HG03159 (cell line): ENCODE results near the gene NCBP2.

ENCODE experiments used
- ATAC-seq: cut with Tn5 transposase; IDR thresholded peaks from one replicate; pipeline ENCODE4 v1.9.1; 2021; ENCODE audit warnings: mild to moderate bottlenecking, moderate library complexity; ENCODE audit not compliant: unreplicated experiment

The NCBP2 gene

DNA sequence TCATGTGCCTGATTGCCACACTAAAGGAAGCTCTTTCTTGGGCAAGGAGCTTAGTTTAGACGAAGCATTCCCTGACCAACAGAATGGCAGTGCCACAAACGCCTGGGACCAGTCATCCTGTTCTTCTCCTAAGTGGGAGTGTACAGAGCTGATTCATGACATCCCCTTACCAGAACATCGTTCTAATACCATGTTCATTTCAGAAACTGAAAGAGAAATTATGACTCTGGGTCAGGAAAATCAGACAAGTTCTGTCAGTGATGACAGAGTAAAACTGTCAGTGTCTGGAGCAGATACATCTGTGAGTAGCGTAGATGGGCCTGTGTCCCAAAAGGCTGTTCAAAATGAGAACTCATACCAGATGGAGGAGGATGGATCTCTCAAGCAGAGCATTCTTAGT is 56.2 kb downstream of the NCBP2 start:
- ATAC-seq = no peak
